Measurements from ENCODE around the gene NAA40.

- TF ChIP-seq, protein P1, sequence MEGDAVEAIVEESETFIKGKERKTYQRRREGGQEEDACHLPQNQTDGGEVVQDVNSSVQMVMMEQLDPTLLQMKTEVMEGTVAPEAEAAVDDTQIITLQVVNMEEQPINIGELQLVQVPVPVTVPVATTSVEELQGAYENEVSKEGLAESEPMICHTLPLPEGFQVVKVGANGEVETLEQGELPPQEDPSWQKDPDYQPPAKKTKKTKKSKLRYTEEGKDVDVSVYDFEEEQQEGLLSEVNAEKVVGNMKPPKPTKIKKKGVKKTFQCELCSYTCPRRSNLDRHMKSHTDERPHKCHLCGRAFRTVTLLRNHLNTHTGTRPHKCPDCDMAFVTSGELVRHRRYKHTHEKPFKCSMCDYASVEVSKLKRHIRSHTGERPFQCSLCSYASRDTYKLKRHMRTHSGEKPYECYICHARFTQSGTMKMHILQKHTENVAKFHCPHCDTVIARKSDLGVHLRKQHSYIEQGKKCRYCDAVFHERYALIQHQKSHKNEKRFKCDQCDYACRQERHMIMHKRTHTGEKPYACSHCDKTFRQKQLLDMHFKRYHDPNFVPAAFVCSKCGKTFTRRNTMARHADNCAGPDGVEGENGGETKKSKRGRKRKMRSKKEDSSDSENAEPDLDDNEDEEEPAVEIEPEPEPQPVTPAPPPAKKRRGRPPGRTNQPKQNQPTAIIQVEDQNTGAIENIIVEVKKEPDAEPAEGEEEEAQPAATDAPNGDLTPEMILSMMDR (IDR thresholded peaks at IDR 0.05): no peak
- no peak for TF ChIP-seq POLR2A (IDR thresholded peaks at IDR 0.05)
Observed at GRCh38 chr11:63991558-63991957, 52.8 kb downstream of the NAA40 start.

Measured in Peyer's patch (tissue), 4 donors.